ENCODE data around the gene NRSN2.

- TF ChIP-seq, protein P1, sequence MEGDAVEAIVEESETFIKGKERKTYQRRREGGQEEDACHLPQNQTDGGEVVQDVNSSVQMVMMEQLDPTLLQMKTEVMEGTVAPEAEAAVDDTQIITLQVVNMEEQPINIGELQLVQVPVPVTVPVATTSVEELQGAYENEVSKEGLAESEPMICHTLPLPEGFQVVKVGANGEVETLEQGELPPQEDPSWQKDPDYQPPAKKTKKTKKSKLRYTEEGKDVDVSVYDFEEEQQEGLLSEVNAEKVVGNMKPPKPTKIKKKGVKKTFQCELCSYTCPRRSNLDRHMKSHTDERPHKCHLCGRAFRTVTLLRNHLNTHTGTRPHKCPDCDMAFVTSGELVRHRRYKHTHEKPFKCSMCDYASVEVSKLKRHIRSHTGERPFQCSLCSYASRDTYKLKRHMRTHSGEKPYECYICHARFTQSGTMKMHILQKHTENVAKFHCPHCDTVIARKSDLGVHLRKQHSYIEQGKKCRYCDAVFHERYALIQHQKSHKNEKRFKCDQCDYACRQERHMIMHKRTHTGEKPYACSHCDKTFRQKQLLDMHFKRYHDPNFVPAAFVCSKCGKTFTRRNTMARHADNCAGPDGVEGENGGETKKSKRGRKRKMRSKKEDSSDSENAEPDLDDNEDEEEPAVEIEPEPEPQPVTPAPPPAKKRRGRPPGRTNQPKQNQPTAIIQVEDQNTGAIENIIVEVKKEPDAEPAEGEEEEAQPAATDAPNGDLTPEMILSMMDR (IDR thresholded peaks at IDR 0.05) = no peak
- TF ChIP-seq POLR2AphosphoS5 (IDR thresholded peaks at IDR 0.05) = no peak
These were observed 367 bp downstream of the NRSN2 start for GRCh38 chr20:347317-347639.
